Measurements from ENCODE around the gene PRMT3. TPM values are rescaled to one million over a fixed set of nuclear protein-coding genes. Genes with fewer than 3 reads are reported as not detected.

Gene PRMT3
- total and polyA plus RNA-seq, 2 of the 13 experiments (the other 11 are each of a cell fraction or from before 2014, with no cell fraction given), result 9.1 to 27.7 TPM

- TF ChIP-seq, protein P1, sequence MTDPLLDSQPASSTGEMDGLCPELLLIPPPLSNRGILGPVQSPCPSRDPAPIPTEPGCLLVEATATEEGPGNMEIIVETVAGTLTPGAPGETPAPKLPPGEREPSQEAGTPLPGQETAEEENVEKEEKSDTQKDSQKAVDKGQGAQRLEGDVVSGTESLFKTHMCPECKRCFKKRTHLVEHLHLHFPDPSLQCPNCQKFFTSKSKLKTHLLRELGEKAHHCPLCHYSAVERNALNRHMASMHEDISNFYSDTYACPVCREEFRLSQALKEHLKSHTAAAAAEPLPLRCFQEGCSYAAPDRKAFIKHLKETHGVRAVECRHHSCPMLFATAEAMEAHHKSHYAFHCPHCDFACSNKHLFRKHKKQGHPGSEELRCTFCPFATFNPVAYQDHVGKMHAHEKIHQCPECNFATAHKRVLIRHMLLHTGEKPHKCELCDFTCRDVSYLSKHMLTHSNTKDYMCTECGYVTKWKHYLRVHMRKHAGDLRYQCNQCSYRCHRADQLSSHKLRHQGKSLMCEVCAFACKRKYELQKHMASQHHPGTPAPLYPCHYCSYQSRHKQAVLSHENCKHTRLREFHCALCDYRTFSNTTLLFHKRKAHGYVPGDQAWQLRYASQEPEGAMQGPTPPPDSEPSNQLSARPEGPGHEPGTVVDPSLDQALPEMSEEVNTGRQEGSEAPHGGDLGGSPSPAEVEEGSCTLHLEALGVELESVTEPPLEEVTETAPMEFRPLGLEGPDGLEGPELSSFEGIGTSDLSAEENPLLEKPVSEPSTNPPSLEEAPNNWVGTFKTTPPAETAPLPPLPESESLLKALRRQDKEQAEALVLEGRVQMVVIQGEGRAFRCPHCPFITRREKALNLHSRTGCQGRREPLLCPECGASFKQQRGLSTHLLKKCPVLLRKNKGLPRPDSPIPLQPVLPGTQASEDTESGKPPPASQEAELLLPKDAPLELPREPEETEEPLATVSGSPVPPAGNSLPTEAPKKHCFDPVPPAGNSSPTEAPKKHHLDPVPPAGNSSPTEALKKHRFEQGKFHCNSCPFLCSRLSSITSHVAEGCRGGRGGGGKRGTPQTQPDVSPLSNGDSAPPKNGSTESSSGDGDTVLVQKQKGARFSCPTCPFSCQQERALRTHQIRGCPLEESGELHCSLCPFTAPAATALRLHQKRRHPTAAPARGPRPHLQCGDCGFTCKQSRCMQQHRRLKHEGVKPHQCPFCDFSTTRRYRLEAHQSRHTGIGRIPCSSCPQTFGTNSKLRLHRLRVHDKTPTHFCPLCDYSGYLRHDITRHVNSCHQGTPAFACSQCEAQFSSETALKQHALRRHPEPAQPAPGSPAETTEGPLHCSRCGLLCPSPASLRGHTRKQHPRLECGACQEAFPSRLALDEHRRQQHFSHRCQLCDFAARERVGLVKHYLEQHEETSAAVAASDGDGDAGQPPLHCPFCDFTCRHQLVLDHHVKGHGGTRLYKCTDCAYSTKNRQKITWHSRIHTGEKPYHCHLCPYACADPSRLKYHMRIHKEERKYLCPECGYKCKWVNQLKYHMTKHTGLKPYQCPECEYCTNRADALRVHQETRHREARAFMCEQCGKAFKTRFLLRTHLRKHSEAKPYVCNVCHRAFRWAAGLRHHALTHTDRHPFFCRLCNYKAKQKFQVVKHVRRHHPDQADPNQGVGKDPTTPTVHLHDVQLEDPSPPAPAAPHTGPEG (CRISPR knock-in tag; IDR thresholded peaks at IDR 0.05), result no peak
- TF ChIP-seq ZNF816 (CRISPR knock-in tag; IDR thresholded peaks at IDR 0.05; ENCODE audit: borderline replicate concordance) (no peak), DMTF1 (CRISPR knock-in tag; IDR thresholded peaks at IDR 0.05) (no peak), FOXA3 (CRISPR knock-in tag; IDR thresholded peaks at IDR 0.05) (peak; percentile 85), ZNF3 (CRISPR knock-in tag; IDR thresholded peaks at IDR 0.05) (no peak), HMGXB4 (CRISPR knock-in tag; IDR thresholded peaks at IDR 0.05; ENCODE audit: borderline replicate concordance in 1 of 2, low read depth in 1 of 2) (no peak), TCF7L2 (IDR thresholded peaks at IDR 0.05; ENCODE audit: low read depth, low read length) (no peak), FOXA1 (IDR thresholded peaks at IDR 0.05) (peak; percentile 57; the same call in 1 of the 2 replicates), FOXA1 (CRISPR knock-in tag; IDR thresholded peaks at IDR 0.05) (peak; percentile 85), ZNF768 (CRISPR knock-in tag; IDR thresholded peaks at IDR 0.05) (no peak), RBAK (CRISPR knock-in tag; IDR thresholded peaks at IDR 0.05) (no peak), ZNF879 (CRISPR knock-in tag; IDR thresholded peaks at IDR 0.05) (no peak), ZBTB20 (CRISPR knock-in tag; IDR thresholded peaks at IDR 0.05; ENCODE audit: borderline replicate concordance, low read depth) (no peak), PAWR (CRISPR knock-in tag; IDR thresholded peaks at IDR 0.05; ENCODE audit: borderline replicate concordance) (no peak), BATF2 (CRISPR knock-in tag; IDR thresholded peaks at IDR 0.05) (no peak), BCL3 (CRISPR knock-in tag; IDR thresholded peaks at IDR 0.05) (no peak), GATAD2A (CRISPR knock-in tag; IDR thresholded peaks at IDR 0.05) (peak; percentile 73)
- TF ChIP-seq, protein P2, sequence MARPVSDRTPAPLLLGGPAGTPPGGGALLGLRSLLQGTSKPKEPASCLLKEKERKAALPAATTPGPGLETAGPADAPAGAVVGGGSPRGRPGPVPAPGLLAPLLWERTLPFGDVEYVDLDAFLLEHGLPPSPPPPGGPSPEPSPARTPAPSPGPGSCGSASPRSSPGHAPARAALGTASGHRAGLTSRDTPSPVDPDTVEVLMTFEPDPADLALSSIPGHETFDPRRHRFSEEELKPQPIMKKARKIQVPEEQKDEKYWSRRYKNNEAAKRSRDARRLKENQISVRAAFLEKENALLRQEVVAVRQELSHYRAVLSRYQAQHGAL (CRISPR knock-in tag; IDR thresholded peaks at IDR 0.05; ENCODE audit: not compliant biosample characterization), result no peak
These were observed 130.9 kb downstream of the PRMT3 start (continued) for GRCh38 chr11:20518323-20518834.
